ENCODE data around the gene DUSP22.

DNA sequence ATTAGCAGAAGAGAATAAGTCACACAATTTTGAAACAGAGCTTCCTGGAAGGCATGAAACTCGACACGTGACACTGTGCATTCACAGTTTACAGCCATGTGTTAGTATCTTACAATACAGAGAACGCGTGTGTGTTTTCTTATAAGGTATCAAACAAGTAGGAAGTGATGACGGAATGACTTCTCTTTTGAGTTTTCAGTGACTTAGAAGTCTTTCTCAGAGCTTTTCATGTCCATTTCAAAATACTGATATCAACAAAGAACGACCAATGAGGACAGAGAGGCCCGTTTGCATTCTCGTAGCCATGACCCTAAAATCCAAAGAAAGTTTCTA, 36.6 kb upstream of the DUSP22 start:
- TF ChIP-seq, protein P1, sequence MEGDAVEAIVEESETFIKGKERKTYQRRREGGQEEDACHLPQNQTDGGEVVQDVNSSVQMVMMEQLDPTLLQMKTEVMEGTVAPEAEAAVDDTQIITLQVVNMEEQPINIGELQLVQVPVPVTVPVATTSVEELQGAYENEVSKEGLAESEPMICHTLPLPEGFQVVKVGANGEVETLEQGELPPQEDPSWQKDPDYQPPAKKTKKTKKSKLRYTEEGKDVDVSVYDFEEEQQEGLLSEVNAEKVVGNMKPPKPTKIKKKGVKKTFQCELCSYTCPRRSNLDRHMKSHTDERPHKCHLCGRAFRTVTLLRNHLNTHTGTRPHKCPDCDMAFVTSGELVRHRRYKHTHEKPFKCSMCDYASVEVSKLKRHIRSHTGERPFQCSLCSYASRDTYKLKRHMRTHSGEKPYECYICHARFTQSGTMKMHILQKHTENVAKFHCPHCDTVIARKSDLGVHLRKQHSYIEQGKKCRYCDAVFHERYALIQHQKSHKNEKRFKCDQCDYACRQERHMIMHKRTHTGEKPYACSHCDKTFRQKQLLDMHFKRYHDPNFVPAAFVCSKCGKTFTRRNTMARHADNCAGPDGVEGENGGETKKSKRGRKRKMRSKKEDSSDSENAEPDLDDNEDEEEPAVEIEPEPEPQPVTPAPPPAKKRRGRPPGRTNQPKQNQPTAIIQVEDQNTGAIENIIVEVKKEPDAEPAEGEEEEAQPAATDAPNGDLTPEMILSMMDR (IDR thresholded peaks at IDR 0.05; ENCODE audit: poor library complexity) = no peak
- TF ChIP-seq EZH2 (IDR thresholded peaks at IDR 0.05; ENCODE audit: borderline replicate concordance) = no peak

Data from hepatocyte (in vitro differentiated cells).